Common myeloid progenitor, CD34-positive (primary cell): ENCODE measurements around the gene CCDC187.

Source experiments
- CTCF ChIA-PET: fragments of 350-600 bp; sonication (Branson Sonifier 250); formaldehyde crosslinking; loops from one replicate; lab custom pipeline; 2021; ENCODE audit warnings: antibody characterized with exemption; lab: Charles Lee
- POLR2A ChIA-PET: fragments of 350-600 bp; sonication (Branson Sonifier 250); formaldehyde crosslinking; loops from one replicate; lab custom pipeline; 2021; ENCODE audit warnings: antibody characterized with exemption; lab: Charles Lee
- DNase-seq, 3 donors: peaks; one replicate each; pipeline versions ENCODE4 v3.0.0 to v3.0.0-alpha.2; 2013
- H3K27ac ChIP-seq, 2 experiments: 1 replicate in 1 of 2; 2 replicates in 1 of 2; pipeline ENCODE4 v1.7.0; 2013; ENCODE audit warnings: inconsistent platforms in 2 of 2, low read length in 2 of 2, mild to moderate bottlenecking in 2 of 2, low read depth in 1 of 2, moderate library complexity in 1 of 2; ENCODE audit not compliant: severe bottlenecking in 2 of 2, insufficient read depth in 1 of 2, poor library complexity in 1 of 2
- H3K27me3 ChIP-seq, 5 experiments: replicated peaks in 2 of 5; 1 replicate in 3 of 5; 2 replicates in 2 of 5; pipeline versions ENCODE4 v1.6.1 to v1.7.0; 2013; ENCODE audit warnings: low read length in 4 of 5, mild to moderate bottlenecking in 2 of 5, moderate library complexity in 2 of 5, inconsistent platforms in 1 of 5; ENCODE audit not compliant: insufficient read depth in 5 of 5, control insufficient read depth in 4 of 5
- H3K36me3 ChIP-seq, 4 experiments: 1 replicate in 2 of 4; 2 replicates in 2 of 4; pipeline versions ENCODE4 v1.6.1 to v1.7.0; 2013; ENCODE audit warnings: low read length in 3 of 4, control low read depth in 1 of 4, mild to moderate bottlenecking in 1 of 4; ENCODE audit not compliant: control insufficient read depth in 4 of 4, insufficient read depth in 4 of 4
- H3K4me1 ChIP-seq, 4 experiments: 1 replicate in 3 of 4; 2 replicates in 1 of 4; pipeline versions ENCODE4 v1.6.1 to v1.7.1; 2013; ENCODE audit warnings: low read length in 3 of 4, mild to moderate bottlenecking in 3 of 4, control low read depth in 1 of 4, inconsistent platforms in 1 of 4, moderate library complexity in 1 of 4; ENCODE audit not compliant: control insufficient read depth in 4 of 4, insufficient read depth in 4 of 4; ENCODE audit errors: control extremely low read depth in 1 of 4
- H3K4me3 ChIP-seq, 7 experiments: 1 replicate in 4 of 7; 2 replicates in 3 of 7; pipeline versions ENCODE4 v1.5.1 to v1.7.0; 2013; ENCODE audit warnings: mild to moderate bottlenecking in 7 of 7, low read length in 6 of 7, moderate library complexity in 6 of 7, inconsistent platforms in 2 of 7, low read depth in 2 of 7, control low read depth in 1 of 7; ENCODE audit not compliant: insufficient read depth in 4 of 7, control insufficient read depth in 1 of 7; ENCODE audit errors: extremely low read depth in 1 of 7
- H3K9me3 ChIP-seq, 5 experiments: 1 replicate in 4 of 5; 2 replicates in 1 of 5; pipeline versions ENCODE4 v1.6.1 to v1.7.1; 2013; ENCODE audit warnings: low read length in 4 of 5, mild to moderate bottlenecking in 2 of 5, inconsistent platforms in 1 of 5, low read depth in 1 of 5, moderate library complexity in 1 of 5; ENCODE audit not compliant: control insufficient read depth in 4 of 5, insufficient read depth in 2 of 5; ENCODE audit errors: control extremely low read depth in 1 of 5
- WGBS: methylation state at CpG from one replicate; pipeline ENCODE4 v1.1.5; 2013; ENCODE audit not compliant: insufficient coverage; 5-methylcytosine and 5-hydroxymethylcytosine counted together

The CCDC187 gene

DNA sequence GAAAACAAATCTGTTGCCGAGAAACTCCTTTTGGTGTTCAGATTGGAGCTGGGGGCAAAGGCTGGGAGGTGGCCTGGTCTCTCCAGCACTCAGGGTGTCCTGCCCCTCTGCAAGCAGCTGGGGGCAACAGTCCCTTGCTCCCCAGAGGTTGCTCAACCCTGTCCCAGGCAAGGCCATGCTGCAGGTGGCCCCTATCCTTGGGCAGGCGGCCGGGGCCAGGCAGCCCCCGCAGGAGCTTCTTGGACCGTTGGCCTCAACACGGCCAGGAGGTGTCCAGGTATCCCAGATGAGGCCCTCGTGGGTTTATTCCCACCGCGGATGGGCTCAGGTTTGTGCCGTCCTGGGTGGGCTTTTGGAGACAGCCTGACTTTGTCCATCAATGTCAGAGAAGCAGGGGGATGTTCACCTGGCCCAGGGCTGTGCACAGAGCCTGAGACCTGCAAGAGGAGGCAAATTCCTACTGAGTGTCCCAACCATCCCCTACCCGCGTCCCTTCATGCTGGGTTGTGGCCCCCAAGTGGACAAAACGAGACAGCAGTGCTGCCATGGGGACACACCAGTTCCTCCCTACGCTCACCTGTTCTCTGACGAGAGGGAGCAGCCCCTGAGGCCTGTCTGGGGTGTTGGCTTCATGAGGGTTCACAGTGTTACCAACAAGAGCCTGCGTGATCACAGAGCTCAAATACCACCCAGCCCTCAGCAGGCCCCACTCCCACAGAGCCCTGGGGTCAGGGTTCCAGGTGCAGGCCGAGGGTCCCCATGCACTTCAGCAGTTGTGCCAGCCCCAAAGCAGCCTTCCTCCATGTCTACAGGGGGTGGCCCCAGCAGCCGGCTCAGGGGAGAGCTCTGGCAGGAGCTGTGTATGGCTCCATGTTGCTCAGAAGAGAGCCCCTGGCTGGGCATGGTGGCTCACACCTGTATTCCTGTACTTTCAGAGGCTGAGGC, 9.5 kb upstream of the CCDC187 start:
- 91% methylated on average over 18 of the region's 18 CpGs for WGBS
- Histone ChIP-seq H3K36me3 (no peaks in the 10 kb centered on the region), H3K4me3 (no peak overlapping the region), H3K27me3 (no peaks in the 10 kb centered on the region), H3K9me3 (peaks cover 0 to 16% (median 3%) of the 10 kb centered on the region in 5 experiments), H3K4me1 (peaks cover 4 to 46% (median 29%) of the 10 kb centered on the region in 4 experiments), H3K27ac (no peak overlapping the region)
- POLR2A ChIA-PET, result interaction anchor here (1.1 to 2.7 kb wide), 3 partner anchors 22 to 50 kb away, joined by 3 to 8 read pairs (median 4); partner anchors contain the start of gene DNLZ
- CTCF ChIA-PET, result interaction anchor here (0.6 to 5.3 kb wide), 23 partner anchors 9 to 323 kb away, joined by 3 to 101 read pairs (median 5); partner anchors contain the start of genes CCDC187, DNLZ and GPSM1
- no peak for DNase-seq

GRCh38 chr9:136312436-136312835, 8.5 kb upstream of the CCDC187 start:
- no peaks in the 10 kb centered on the region for H3K27me3 ChIP-seq
- peak; percentile 71 to 84 (median 77) for DNase-seq
- ChIA-PET POLR2A (interaction anchor here (1.1 to 2.7 kb wide), 3 partner anchors 23 to 51 kb away, joined by 3 to 8 read pairs (median 4); partner anchors contain the start of gene DNLZ), CTCF (interaction anchor here (0.7 to 5.3 kb wide), 21 partner anchors 8 to 154 kb away, joined by 3 to 101 read pairs (median 5); partner anchors contain the start of genes CCDC187, DNLZ and GPSM1)
- H3K4me1 ChIP-seq, result peaks cover 5 to 52% (median 31%) of the 10 kb centered on the region in 4 experiments
- 59% methylated on average over 8 of the region's 12 CpGs for WGBS
- H3K4me3 ChIP-seq, result no peak overlapping the region
- H3K36me3 ChIP-seq, result no peaks in the 10 kb centered on the region
- H3K9me3 ChIP-seq, result peaks cover 0 to 16% (median 3%) of the 10 kb centered on the region in 5 experiments
- H3K27ac ChIP-seq, result no peak overlapping the region

DNA sequence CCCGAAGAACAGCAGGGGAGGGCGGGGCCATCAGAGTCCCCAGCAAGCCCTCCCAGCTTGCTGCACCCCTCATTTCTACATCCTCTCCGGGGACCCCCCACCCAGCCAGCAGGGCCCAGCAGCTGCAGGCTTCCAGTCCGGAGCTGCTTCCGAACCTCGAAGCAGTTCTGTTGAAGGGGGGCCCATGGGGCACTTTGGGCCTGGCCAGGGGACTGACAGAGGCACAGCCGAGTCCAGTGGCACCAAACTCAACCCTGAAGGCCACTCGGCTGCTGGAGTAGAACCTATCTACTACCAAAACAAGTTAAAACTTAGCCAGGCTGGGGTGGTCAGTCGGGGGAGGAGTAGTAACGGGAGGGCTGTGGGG, 8.1 kb upstream of the CCDC187 start:
- 58% methylated on average over 7 of the region's 10 CpGs for WGBS
- DNase-seq, result no peak
- ChIA-PET CTCF (interaction anchor here (0.7 to 5.3 kb wide), 15 partner anchors 13 to 154 kb away, joined by 3 to 101 read pairs (median 3); partner anchors contain the start of genes DNLZ and GPSM1), POLR2A (interaction anchor here (1.1 to 2.7 kb wide), 3 partner anchors 24 to 51 kb away, joined by 3 to 8 read pairs (median 4); partner anchors contain the start of gene DNLZ)
- Histone ChIP-seq H3K9me3 (peaks cover 0 to 16% (median 3%) of the 10 kb centered on the region in 5 experiments), H3K4me3 (no peak overlapping the region), H3K27me3 (no peaks in the 10 kb centered on the region), H3K36me3 (no peaks in the 10 kb centered on the region), H3K27ac (no peak overlapping the region), H3K4me1 (peaks cover 5 to 57% (median 33%) of the 10 kb centered on the region in 4 experiments)

DNA sequence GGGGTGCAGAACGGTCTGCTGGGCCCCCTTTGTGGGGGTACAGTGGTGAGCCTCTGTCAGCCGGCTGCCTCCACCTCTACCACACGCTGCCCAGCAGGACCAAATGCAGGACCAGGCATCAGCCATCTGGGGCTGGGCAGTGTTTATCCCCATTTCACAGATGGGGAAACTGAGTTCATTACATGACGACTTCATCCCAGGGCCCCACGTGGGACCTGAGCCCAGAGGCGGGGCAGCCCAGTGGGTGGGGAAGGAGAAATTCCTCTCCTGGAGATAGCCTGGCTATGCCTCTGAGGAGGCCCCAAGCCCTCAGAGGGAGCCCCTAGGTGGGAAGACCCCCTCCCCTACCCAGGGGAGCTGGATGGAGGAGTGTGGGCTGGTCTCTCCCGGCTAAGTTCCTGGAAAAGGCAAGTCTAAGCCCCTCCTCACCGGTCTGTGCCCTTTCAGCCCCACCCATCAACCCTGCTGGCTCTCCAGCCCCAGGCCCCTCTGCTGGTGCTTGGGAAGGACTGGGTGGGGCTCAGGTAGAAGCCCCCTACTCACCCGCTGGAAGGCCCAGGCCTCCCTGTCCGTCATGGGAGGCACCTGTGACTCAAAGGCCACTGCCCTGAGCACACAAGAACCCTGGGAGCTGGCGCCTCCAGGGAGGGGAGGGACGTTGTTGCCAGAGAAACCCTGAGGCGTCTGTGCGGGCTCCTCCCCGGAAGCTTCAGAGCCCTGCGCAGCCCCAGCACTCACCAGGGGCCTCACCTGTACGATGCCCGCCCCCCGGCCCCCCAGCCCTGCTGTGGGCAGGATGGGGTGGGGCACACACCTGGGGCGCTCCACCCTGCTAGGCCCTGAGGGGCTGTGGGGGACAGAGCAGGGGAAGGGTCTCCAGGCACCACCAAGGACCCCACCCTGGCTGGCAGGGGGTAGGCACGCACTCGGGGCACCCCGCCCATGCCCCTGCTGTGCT, 7.4 kb upstream of the CCDC187 start:
- no peaks in the 10 kb centered on the region for H3K36me3 ChIP-seq
- no peaks in the 10 kb centered on the region for H3K27me3 ChIP-seq
- H3K4me1 ChIP-seq, result peaks cover 5 to 63% (median 39%) of the 10 kb centered on the region in 4 experiments
- peaks cover 0 to 15% (median 3%) of the 10 kb centered on the region in 5 experiments for H3K9me3 ChIP-seq
- DNase-seq, result peak in 1 of 3 donors; percentile 47
- no peak overlapping the region for H3K4me3 ChIP-seq
- WGBS, result 51% methylated on average over 18 of the region's 23 CpGs
- ChIA-PET POLR2A (interaction anchor here (2.7 kb wide), 1 partner anchor 52 kb away, joined by 8 read pairs; the partner anchor contains the start of gene DNLZ), CTCF (interaction anchor here (0.7 to 5.3 kb wide), 13 partner anchors 8 to 153 kb away, joined by 3 to 101 read pairs (median 3); partner anchors contain the start of genes DNLZ and GPSM1)
- H3K27ac ChIP-seq, result no peak overlapping the region

GRCh38 chr9:136310273-136311030, 6.6 kb upstream of the CCDC187 start:
- no peak overlapping the region for H3K27ac ChIP-seq
- H3K4me3 ChIP-seq, result peak overlapping the region in 1 of 7 experiments; percentile 10
- 30% methylated on average over 19 of the region's 28 CpGs for WGBS
- H3K4me1 ChIP-seq, result peaks cover 5 to 72% (median 48%) of the 10 kb centered on the region in 4 experiments
- no peaks in the 10 kb centered on the region for H3K27me3 ChIP-seq
- ChIA-PET CTCF (interaction anchor here (1.4 to 5.3 kb wide), 4 partner anchors 9 to 88 kb away, joined by 3 to 101 read pairs (median 21); partner anchors contain the start of genes DNLZ and GPSM1), POLR2A (interaction anchor here (0.7 to 0.9 kb wide), 2 partner anchors 16 to 53 kb away, joined by 3 to 4 read pairs; partner anchors contain the start of gene DNLZ)
- peak; percentile 59 to 94 (median 84) for DNase-seq
- H3K36me3 ChIP-seq, result no peaks in the 10 kb centered on the region
- peaks cover 0 to 9% (median 3%) of the 10 kb centered on the region in 5 experiments for H3K9me3 ChIP-seq
